GM21529 (cell line): ENCODE results near the gene ZNF148.
A peak's percentile ranks its signal among the peaks of the same experiment; 100 is the strongest.

ENCODE experiments used
- ATAC-seq: cut with Tn5 transposase; IDR thresholded peaks from one replicate; pipeline ENCODE4 v1.9.1; 2021; ENCODE audit not compliant: unreplicated experiment

Gene ZNF148

GRCh38 chr3:125192190-125193035 lies 182.7 kb downstream of the ZNF148 start:
- ATAC-seq, result peak; percentile 69

- ATAC-seq, result peak; percentile 3
These were observed 183.4 kb downstream of the ZNF148 start for GRCh38 chr3:125191730-125192129.

DNA sequence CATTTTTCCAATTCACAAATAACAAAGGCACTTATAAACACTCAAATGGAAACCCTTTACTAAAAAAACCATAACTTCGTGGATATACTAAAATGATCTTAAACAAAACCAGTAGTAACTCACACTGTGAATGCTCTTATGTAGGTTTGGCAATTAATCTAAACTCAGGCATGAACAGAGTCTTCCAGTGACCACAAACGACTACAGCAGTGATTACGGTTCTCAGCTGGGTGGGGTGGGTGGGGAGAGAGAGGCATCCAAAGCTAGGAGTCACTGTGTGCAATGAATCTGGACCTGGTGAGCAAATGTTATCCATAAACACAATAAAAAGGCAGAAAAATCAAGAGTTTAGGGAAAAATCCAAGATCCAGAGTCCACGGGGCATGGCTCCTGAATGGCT lies 183.9 kb downstream of the ZNF148 start:
- ATAC-seq, result no peak

GRCh38 chr3:125190786-125191185 lies 184.3 kb downstream of the ZNF148 start:
- no peak for ATAC-seq

- no peak for ATAC-seq
These were observed 185.6 kb downstream of the ZNF148 start for GRCh38 chr3:125189378-125190165.

DNA sequence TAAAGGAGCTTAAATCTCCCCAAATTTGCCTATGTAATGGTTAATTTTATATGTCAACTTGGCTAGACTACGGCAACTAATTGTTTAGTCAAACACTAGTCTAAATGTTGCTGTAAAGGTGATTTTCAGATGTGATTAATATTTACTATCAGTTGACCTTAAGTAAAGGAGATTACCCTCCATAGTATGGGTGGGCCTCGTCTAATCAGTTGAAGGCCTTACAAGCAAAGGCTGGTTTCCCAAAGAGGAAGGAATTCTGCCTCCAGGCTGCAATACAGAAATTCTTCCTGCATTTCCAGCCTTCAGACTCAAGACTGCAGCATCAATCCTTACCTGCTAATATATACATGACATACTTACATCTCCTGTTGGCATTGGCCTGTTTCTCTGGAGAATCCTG lies 186.2 kb downstream of the ZNF148 start:
- ATAC-seq, result no peak

DNA sequence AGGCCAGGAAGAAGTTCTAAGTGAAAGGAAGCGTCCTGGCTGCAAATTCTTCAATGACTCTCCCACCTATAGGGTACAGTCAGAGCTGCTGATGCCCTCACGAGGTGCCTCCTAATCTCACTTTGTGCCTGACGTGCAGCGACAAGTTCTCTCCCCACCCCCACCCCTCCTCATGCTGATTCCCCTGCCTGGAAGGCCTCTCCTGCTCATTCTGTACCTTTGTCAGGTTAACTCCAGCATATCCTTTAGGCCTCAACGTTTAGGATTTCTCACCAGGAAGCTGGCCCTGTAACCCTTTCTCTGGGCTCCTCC lies 187.6 kb downstream of the ZNF148 start:
- ATAC-seq, result no peak

- ATAC-seq, result peak; percentile 12
These were observed 188.1 kb downstream of the ZNF148 start for GRCh38 chr3:125186800-125187598.

DNA sequence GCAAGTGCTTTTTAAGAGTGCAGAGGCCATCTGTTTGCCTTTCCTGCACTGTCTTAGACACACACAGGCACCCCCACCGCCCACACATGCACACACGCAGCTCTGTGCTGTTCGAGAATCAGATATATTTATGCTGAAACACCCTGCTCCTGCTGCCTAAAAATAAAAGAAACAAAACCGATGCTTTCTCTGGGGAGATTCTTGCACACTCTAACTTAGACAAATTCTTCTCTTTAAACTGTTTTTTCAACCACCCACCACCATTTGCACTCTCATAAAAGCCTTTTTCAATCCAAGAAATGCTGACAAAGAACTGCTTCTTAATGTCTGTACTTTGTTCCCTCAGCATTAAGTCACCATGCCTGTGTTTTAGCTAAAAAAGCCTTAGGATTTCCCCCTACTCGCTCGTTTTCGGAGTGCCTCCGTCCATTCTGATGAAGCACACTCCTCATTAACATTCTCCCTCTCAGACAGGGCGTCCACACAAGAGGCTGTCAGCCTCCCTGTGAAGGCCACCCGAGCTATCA lies 188.8 kb downstream of the ZNF148 start:
- ATAC-seq, result peak; percentile 87

DNA sequence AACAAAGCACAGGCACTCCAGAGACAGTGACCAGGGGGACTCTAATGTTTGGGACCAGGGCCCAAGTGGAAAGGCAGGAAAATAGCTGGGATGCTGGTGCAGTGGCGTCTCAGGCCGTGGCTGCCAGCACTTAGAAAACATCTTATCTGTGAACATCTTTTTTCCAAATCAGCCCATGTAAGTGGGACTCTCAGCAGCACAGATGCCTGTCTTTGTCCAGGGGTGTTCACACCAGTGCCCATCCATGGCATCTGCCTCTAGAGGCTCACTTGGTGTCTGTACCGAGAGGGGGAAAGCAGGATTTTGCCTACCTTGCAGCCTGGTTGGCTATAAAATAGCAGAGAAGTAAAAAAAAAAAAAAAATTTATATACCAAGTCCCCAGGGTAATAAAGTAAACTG lies 189.3 kb downstream of the ZNF148 start:
- ATAC-seq, result peak; percentile 20

- no peak for ATAC-seq
These were observed 195.3 kb downstream of the ZNF148 start for GRCh38 chr3:125179884-125180240.

- ATAC-seq, result peak; percentile 68
These were observed 195.8 kb downstream of the ZNF148 start for GRCh38 chr3:125179143-125179883.

DNA sequence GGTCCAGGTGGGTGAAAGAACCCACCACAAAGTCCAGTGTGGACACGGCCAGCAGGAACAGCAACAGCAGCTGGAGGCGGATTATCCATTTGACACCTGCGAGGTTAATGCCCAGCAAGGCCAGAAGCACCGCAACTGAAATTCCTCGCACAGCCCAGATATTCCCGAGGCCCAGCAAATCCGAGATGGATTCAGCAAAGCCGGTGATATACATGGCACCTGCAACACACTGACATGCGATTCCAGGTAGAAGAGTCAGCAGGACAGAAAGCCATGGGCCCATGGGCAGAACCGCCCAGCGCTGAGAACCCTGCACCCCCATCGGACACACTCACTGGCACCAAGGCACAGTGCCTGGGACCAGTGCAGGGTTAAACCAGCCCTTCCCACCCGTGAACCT lies 197.4 kb downstream of the ZNF148 start:
- no peak for ATAC-seq
